Right renal pelvis (tissue), 4 donors: Measurements from ENCODE around the gene SRD5A2. TPM values are rescaled to one million over a fixed set of nuclear protein-coding genes. Genes with fewer than 3 reads are reported as not detected.

Experiments used
- DNase-seq, 4 donors: peaks; one replicate each; pipeline ENCODE4 v3.0.0-alpha.2; 2013; ENCODE audit warnings: low read depth in 4 of 4, low spot score in 3 of 4, missing footprints in 1 of 4
- polyA plus RNA-seq, 4 donors: library from polyadenylated mRNA; unstranded; fragments of 120-200 nt; gene quantifications; one replicate each; pipeline ENCODE4 v1.2.1, GENCODE V29; 2013; ENCODE audit not compliant: insufficient read length in 4 of 4

Gene SRD5A2, protein sequence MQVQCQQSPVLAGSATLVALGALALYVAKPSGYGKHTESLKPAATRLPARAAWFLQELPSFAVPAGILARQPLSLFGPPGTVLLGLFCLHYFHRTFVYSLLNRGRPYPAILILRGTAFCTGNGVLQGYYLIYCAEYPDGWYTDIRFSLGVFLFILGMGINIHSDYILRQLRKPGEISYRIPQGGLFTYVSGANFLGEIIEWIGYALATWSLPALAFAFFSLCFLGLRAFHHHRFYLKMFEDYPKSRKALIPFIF
- polyA plus RNA-seq: under 1 TPM; 0.05 to 0.10 (median 0.06) TPM

DNA sequence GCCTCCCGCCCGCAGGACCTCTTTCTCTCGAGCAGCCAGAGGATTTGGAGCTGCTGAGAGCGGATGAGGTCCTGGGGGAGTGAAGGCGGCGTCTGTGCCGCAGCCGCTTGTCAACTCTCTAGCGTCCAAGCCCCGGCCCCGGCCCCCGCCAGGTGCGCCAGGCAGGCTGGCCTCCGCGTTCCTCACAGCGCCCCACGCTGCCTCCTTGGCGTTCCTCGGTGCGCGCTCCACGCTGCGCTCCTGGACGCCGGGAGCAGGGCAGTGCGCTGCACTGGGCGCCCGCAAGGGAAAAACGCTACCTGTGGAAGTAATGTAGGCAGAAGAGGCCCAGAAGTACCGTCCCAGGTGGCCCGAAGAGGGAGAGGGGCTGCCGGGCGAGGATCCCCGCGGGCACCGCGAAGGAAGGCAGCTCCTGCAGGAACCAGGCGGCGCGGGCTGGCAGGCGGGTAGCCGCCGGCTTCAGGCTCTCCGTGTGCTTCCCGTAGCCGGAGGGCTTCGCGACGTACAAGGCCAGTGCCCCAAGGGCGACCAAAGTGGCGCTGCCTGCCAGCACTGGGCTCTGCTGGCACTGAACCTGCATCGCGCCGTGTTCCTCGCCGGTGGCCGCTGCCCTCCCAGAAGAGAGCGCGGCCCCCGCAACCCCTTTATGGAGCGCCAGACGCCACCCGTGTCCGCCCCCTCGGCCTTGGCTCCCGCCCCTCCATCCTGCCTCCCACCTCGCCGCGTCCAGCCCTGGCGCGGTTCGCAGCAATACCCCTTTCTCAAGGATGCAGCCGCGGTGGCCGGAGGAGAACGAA is at the start of gene SRD5A2:
Gene SRD5A2 (minus strand): TSS at position 618 of the 797 bp plus-strand sequence. CDS start 38 bp downstream, at position 580.
- DNase-seq: no peak

DNA sequence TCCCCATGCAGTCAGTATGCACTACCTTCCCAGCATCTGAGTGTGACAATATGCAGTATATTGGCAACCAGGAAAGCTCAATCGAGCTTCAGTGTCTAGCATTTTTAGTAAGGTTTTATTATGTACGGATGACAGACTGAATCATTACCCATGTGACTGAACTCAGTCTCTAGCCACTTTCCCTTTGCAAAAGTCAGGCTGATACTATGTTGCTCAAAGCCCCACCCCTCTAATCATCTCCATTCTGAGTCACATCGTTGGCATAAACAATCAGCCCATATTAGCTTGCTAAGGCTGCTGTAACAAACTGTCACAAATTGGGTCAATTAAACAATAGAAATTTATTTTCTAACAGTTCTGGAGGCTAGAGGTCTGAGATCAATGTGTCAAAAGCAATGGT is 25.8 kb upstream of the SRD5A2 start:
- DNase-seq: no peak

DNA sequence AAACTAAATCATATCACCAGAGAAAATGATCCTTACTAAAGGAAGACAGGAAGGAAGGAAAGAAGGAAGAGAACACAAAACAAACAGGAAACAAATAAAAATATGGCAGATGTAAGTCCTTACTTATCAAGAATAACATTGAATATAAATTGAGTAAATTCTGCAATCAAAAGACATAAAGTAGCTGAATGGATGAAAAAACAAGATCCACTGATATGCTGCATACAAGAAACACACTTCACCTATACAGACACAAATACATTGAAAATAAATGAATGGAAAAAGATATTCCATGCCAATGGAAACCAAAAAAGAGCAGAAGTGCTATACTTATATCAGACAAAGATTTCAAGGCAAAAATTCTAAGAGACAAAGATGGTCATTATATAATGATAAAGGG is 18.0 kb upstream of the SRD5A2 start:
- DNase-seq: no peak

DNA sequence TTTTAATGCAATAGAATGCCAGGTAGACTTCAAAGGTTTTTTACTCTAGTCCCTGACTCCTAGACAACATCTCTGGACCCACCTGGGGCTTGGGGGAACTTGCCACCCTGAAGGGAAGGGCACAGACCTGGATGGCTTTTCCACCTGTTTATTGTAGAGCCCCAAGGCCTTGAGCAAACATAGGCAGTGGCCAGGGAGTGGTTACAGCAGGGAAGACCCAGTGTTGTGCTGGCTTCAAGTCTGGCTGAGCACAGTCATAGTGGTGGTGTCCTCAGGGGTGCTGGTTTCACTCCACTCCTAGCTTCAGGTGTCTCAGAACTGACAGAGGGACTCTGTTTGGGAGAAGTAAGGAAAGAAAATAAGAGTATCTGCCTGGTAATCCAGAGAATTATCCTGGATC is 5.5 kb upstream of the SRD5A2 start:
- no peak for DNase-seq

DNA sequence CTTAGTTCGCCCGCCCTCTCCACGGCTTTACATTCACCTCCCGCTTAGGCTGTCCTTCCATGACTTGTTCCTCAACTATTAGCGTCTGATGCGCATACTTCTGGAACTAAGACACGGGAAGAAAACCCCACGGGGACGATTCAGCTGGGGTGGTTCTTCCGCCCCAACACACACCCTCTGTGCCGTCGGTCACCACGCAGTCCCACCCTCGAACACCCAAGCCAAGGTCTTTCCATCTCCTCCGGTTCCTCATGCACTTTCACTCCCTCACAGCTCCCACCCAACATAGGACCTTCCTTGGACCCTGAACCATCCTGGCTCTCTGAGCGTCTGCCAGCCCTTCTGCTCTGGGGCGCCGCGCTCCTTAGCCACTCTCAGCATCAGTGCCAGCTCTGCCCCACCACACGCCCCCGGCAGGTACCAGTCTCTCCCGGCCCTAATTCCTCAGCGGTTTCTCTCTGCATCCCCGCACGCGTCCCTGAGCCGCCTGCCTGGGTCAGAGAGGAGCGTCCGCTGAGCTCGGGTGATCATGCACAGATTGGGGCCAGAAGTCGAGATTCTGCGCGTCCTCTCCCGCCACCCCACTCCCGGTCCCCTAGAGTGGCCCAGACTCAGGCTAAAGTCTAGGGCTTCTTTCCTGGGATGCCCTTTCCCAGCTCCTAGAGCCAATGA is 522 bp upstream of the SRD5A2 start:
- DNase-seq: no peak

DNA sequence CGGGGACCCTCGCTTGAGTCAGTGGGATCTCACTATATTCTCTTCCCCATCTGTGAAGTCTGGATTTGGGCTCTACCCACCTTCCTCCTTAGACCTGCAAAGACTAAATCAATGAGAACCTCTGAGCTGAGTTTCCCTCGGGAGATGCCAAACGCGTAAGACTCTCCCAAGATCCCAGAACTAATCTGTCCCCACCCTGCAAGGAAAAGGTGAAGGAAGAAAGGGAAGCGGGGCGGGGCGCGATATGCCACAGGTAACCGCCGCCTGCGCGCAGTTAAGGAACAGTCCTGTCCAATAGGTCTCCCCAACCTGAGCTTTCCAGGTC is 780 bp downstream of the SRD5A2 start:
- DNase-seq: no peak

DNA sequence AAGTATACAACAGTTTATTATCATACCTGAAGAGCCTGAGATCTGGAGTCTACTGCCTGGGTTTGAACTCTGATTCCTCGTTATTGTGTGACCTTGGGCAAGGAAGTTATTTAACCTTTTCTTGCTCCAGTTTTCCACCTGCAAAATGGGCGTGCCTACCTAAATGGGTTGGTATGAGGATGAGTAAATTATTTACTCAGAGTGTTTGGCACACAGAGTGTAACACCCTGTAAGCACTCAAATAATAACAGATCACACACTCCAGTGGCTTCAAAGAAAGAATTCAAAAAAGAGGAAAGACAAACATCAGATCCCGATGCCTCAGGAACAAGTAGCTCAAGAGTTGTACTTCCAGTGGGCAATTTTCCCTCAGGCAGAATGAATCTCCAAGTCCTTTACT is 2.4 kb downstream of the SRD5A2 start:
- DNase-seq: no peak

DNA sequence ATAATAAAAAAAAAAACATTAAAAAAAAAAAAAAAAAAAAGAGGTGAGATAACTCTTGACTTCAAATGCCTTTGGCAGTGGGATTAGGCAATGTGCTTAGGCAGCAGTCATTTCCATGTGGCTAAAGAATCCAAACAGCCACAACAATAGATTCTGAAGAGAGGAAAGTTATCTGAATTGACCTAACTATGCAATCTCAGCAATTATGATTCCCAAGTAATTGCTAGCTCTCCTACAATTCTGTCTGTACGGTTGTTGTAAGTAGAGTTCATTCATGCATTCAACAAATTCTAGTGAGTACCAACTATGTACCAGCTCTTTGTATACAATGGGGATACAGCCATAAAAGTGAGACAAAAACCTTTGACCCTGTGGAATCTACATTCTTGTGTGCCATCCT is 3.6 kb downstream of the SRD5A2 start:
- no peak for DNase-seq

DNA sequence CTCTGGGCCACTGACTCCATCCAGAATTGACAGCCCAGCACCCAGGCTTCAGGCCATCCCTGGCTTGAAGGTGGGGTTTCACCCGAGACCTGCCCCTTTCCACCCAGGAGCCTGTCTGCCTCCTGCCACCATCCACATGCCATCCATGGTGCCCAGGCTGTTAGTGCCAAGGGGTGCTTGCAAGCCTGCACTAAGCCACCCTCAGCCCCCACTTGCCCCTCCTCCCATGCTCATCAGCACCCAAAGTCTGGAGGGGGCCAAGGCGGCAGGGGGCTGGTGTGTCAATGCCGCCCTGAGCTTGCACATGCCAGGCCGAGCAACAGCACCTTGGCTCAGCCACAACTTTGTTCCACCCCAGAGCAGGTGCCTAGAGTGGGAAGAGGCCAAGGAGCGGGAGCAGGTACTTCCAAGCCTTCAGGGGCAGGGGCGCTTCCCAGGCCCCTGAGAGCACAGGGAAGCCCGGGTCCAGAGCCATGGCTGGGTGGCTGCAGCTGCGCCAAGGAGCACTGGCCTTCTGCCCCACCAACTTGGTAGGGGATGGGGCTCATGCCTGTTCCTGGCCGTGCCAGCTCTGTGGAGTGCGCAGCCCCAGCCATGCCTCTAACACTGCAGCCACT is 12.0 kb downstream of the SRD5A2 start:
- no peak for DNase-seq

DNA sequence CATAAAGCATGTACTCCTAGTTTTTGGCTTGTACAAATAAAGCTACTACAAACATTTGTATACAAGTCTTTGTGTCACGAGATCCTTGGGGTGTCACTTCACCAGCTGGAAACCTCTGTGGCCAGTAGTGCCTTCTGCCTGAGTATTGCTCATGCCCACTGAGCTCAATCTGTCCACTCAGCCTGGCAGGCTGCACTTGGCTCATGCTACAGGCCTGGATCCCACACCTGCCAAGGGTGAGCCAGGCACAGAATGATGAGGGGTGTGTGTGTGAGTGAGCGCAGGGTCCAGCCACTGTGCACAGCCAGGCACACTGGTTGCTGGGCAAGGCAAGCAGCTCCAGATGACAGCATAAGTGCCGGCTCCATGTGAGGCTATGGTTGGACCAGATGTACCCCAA is 13.1 kb downstream of the SRD5A2 start:
- DNase-seq: no peak

DNA sequence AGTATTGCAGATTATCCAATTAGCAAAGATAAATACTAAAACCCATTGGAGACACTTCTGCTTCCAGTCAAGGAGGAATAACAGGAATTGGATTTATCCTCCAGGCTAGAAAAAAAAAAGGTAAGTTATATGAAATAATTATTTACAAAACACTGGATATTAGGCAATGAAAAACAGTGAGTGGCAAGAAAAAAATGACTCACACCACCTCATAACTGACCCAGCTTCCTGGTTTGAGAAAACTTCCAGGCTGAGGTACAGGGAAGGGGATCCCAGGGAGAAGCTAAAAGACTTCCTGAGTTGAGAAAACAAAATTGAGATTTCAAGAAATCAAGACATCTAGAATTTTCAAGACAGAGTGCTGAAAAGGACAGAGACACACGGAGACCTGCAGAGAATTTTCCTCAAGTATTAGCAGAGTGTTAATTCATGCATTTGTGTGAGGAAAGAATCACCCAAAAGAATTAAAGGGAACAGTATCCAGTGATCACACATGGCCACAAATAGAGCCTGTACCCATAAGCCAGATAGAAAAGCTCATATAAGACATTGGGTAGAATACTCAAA is 17.4 kb downstream of the SRD5A2 start:
- no peak for DNase-seq

DNA sequence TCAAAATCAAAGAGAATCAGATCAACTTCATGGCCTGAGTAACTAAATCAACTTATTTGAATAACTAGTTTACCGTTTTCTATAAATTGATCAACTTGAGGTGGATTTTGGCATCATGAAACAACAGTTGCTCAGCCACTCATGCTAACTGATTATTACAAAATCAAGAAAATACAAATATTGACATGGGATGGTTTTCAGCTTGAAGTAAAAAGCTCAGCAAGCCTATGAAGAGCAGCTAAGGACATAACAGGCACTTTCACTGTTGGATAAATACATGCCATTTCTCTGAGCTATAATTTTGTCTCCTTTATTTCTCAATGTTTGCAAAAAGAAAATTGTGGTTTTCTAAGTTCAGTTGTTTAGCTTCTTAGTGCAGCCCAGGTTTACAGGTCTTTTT is 18.9 kb downstream of the SRD5A2 start:
- DNase-seq: no peak

DNA sequence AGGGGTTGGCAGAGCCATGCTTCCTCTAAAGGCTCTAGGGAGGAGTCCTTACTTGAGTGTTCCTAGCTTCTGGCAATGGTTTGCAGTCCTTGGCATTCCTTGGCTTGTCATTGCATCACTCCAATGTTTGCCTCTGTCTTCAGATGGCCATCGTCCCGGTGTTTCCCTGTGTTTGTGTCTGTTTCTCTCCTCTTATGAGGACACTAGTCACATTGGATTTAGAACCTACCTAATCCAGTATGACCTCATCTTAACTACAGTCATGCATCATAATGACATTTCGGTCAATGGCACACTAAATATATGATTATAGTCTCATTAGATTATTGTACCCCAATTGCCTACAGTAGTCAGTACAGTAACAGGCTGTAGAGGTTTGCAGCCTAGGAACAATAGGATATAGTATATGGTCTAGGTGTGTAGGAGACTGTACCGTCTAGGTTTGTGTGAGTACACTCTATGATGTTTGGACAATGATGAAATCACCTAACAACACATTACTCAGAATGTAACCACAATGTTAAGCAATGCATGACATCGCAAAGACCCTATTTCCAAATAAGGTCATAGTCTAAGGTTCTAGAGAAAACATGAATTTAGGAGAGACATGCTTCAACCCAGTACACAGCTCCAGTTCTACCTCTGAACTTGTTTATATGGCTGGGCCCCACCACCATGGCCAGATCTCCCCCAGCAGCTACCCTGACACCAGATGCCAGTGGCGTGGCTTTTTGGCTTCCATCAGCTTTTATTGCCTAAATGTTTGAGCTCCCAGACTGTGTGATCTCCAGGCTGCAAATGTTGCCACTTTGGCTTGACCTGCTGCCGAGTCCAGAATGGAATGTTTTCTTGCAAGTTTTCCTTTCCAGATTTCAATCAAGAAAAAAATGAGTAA is 22.1 kb downstream of the SRD5A2 start:
- DNase-seq: no peak

DNA sequence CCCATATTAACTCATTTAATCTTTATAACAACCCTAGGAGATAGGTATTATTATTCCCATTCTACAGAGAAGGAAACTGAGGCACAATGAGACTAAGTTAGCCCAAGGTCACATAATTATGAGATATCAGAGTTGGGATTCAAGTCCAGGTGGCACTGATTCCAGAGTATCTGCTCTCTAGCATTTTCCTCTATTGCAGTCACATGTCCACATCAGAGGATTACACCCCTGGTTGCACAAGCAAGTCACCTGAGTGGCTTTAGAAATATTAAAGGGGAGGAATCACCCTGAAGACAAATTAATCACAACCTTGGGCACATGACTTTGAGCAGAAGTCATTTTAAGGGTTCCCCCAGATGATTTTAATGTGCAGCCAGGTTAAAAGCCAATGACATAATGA is 23.8 kb downstream of the SRD5A2 start:
- DNase-seq: no peak

DNA sequence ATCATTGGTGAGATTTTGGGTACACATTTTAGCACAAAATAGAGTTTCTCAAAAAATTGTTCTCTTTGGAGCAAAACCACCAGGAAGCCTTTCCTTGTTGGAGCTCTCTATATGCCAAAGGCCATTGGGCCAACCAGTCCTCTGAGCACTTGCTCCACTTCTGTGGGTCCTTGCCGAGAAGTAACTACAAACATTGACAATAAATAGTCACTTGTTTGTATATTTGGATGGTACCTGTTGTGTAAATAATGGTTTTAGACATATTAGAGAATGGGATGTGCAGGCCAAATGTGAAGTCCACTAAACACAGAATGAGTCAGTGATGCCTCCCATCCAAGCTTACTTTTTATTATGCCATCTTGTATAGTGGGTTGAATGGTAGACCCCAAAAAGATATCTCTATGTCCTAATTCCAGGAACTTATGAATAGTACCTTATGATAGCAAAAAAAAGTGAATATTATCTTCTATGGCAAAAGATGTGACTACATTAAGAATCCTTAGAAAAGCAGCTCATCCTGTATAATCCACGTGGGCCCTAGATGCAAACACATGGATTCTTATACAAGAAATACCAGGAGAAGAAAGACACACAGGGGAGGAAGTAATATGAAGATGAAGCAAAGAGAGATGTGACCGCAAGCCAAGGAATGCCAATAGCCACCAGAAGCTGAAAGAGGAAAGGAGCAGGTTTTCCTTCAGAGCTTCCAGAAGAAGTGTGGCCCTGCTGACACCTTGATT is 24.6 kb downstream of the SRD5A2 start:
- DNase-seq: no peak

DNA sequence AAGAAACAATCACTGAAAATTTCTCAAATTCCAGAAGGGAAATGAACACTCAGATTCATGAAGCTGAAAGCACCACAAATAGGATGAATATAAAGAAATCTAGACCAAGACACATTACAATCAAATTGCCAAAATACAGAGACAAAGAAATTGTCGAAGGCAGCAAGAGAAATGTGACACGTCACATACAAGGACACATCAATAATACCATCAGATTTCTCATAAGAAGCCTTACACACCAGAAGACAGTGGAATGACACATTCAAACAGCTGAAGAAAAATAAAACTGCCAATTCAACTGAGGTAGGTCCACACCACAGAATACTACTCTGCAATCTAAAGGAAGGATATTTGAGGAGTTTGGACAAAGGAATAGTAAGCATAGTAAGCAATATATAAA is 27.4 kb downstream of the SRD5A2 start:
- DNase-seq: no peak

DNA sequence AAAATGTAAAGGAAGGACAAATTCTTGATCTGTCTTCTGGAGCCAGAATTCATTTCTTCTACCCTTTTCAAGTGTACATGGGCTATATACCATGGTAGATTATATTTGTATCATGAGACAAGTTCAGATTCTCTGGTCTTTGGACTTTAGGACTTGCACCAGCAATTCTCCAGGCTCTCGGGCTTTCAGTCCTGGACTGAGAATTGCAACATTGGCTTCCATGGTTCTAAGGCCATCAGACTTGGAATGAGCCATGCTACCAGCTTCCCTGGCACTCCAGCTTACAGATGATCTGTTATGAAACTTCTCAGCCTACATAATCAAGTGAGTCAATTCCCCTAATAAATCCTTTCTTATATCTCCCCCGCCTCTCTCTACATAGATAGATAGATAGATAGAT is 33.3 kb downstream of the SRD5A2 start:
- DNase-seq: no peak

DNA sequence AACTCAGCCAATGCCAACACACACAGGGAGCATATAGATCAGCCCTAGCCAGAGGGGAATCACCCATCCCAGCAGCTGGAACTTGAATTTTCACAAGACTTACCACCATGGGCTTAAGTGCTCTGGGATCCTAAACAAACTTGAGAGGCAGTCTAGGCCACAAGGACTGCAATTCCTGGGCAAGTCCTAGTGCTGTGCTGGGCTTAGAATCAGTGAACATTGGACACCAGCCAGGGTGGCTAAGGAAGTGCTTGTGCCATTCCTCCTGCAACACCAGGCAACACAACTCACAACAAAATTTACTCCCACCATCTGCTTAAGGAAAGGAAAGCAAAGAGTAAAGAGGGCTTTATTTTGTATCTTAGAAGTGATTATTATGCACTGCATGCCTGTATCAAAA is 38.9 kb downstream of the SRD5A2 start:
- no peak for DNase-seq

DNA sequence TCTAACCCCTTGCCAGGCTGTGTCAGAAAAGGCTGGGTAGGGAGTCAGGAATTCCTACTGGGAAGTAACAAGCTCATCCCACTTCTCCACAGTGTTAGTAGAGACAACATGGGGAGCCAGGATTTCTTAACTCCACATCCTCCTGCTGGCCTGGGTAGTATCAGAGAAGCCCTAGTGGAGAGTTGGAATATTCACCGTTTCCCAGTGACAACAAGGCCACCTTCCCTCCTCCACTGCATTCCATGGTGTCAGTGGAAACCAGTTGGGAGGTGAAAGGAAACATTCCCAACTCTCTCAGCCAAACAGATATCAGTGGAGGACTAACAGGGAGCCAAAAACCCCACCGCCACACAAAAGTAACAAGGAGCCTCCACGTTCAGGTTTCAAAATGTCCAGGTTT is 41.2 kb downstream of the SRD5A2 start:
- DNase-seq: no peak
